Esophagus squamous epithelium (tissue), 5 donors: ENCODE data around the gene DAZAP1. TPM values are rescaled to one million over a fixed set of nuclear protein-coding genes. Genes with fewer than 3 reads are reported as not detected.

Experiments
- DNase-seq: peaks from one replicate; lab custom pipeline; 2025; lab: John Stamatoyannopoulos, UW
- H3K27ac ChIP-seq, 4 donors: fragments of 200-600 bp; sonication (generic); one replicate each; pipeline ENCODE4 v1.5.1; 2016 to 2019; ENCODE audit warnings: mild to moderate bottlenecking in 1 of 4
- H3K27me3 ChIP-seq, 4 donors: fragments of 200-600 bp; sonication (generic); 1 replicate in 3 of 4; 2 replicates in 1 of 4; pipeline versions ENCODE4 v1.5.1 to v1.6.0; 2017 to 2021; ENCODE audit warnings: antibody characterized with exemption in 1 of 4
- H3K36me3 ChIP-seq, 3 donors: fragments of 200-600 bp; sonication (generic); one replicate each; pipeline ENCODE4 v1.5.1; 2016 to 2019
- H3K4me1 ChIP-seq, 3 donors: fragments of 200-600 bp; sonication (generic); one replicate each; pipeline ENCODE4 v1.5.1; 2017 to 2019
- H3K4me3 ChIP-seq, 4 donors: fragments of 200-600 bp; sonication (generic); 1 replicate in 3 of 4; 2 replicates in 1 of 4; pipeline ENCODE4 v1.5.1; 2016 to 2019; ENCODE audit warnings: mild to moderate bottlenecking in 2 of 4, moderate library complexity in 1 of 4
- H3K9me3 ChIP-seq, 3 donors: fragments of 200-600 bp; sonication (generic); one replicate each; pipeline ENCODE4 v1.5.1; 2016 to 2019
- POLR2A ChIP-seq, 4 donors: fragments of 450-650 bp; IDR thresholded peaks; one replicate each; pipeline ENCODE4 v1.6.1; 2017; ENCODE audit warnings: antibody characterized with exemption in 4 of 4, mild to moderate bottlenecking in 4 of 4, moderate library complexity in 3 of 4
- whole genome bisulfite sequencing, 2 donors: methylation state at CpG; one replicate each; pipeline ENCODE4 v1.1.5; 2018; 5-methylcytosine and 5-hydroxymethylcytosine counted together
- intact Hi-C: fragments of 100-400 bp; cut with DNase I; formaldehyde crosslinking; loops from one replicate; pipeline ENCODE4 v1.15.0; 2022
- total RNA-seq, 4 donors: library from RNA; depleted of rRNA; stranded (reverse); fragments of >200 nt; gene quantifications; one replicate each; pipeline ENCODE4 v1.1.0, GENCODE V29; 2016
- TF ChIP-seq, protein P1 (sequence below), 6 experiments: fragments of 450-650 bp in 4 of 6; fragments of 200-600 bp in 2 of 6; sonication (generic) in 2 of 6; IDR thresholded peaks; one replicate each; pipeline ENCODE4 v1.5.1; 2016 to 2019; ENCODE audit warnings: antibody characterized with exemption in 6 of 6, mild to moderate bottlenecking in 4 of 6, moderate library complexity in 4 of 6
- donor health status: DM: yes; HTN: yes; CAD: no.

DAZAP1 gene
- total RNA-seq, 4 donors from 2014 or later, result 60.2 to 76.0 (median 69.0) TPM

DNA sequence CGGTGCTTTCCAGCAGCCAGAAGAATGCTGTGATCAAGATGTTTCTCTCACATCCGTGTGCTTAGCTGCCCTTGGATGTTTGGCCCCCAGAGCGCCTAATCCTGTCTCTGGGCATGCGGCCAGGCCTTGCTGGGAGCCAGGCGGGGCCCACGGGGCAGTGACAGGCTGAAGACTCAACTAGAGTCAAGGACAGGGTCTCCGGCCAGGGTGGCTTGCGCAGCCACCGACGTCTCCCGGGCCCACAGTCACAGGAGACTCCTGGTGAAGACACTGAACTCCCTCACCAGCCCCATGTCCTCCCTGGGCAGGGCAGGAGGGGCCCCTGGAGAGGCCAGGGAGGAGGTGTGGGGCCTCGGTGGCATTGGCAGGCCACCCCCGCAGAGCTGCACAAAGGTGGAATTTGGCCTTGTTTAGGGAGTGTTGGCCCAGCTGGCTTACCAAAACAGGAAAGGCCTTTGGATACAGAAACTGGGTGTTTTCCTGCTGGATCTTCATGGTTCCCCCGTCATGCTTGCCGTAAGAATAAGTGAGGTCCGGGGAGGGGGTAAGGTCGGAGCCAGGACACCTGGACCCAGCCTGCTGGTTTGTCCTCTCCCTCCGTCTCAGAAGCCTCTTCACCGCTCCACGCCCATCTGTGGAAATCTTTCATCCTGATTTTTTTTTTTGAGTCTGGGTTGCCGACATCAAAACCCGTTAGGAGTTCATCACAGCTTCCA is 33.7 kb upstream of the DAZAP1 start:
- peak overlapping the region; percentile 31 to 85 (median 76) for H3K27ac ChIP-seq
- TF ChIP-seq, protein P1, sequence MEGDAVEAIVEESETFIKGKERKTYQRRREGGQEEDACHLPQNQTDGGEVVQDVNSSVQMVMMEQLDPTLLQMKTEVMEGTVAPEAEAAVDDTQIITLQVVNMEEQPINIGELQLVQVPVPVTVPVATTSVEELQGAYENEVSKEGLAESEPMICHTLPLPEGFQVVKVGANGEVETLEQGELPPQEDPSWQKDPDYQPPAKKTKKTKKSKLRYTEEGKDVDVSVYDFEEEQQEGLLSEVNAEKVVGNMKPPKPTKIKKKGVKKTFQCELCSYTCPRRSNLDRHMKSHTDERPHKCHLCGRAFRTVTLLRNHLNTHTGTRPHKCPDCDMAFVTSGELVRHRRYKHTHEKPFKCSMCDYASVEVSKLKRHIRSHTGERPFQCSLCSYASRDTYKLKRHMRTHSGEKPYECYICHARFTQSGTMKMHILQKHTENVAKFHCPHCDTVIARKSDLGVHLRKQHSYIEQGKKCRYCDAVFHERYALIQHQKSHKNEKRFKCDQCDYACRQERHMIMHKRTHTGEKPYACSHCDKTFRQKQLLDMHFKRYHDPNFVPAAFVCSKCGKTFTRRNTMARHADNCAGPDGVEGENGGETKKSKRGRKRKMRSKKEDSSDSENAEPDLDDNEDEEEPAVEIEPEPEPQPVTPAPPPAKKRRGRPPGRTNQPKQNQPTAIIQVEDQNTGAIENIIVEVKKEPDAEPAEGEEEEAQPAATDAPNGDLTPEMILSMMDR (IDR thresholded peaks at IDR 0.05), result no peak
- no peak for TF ChIP-seq POLR2A (IDR thresholded peaks at IDR 0.05)
- H3K4me3 ChIP-seq, result no peak overlapping the region
- no peaks in the 10 kb centered on the region for H3K9me3 ChIP-seq
- intact Hi-C loops, result no loop called here
- WGBS, 2 donors, result 75 to 83% methylated on average over 12 to 15 of the region's 22 CpGs
- H3K4me1 ChIP-seq, result peaks cover 0 to 14% (median 9%) of the 10 kb centered on the region in 3 donors
- H3K27me3 ChIP-seq, result no peaks in the 10 kb centered on the region
- no peak for DNase-seq
- peaks cover 23 to 82% (median 32%) of the 10 kb centered on the region in 3 donors for H3K36me3 ChIP-seq

- Histone ChIP-seq H3K36me3 (peaks cover 21 to 76% (median 32%) of the 10 kb centered on the region in 3 donors), H3K9me3 (no peaks in the 10 kb centered on the region), H3K4me1 (peaks cover 0 to 14% (median 9%) of the 10 kb centered on the region in 3 donors), H3K4me3 (no peak overlapping the region), H3K27me3 (no peaks in the 10 kb centered on the region), H3K27ac (peak overlapping the region in 3 of 4 donors; percentile 72 to 85 (median 80))
- TF ChIP-seq, protein P1 (IDR thresholded peaks at IDR 0.05), result no peak
- TF ChIP-seq POLR2A (IDR thresholded peaks at IDR 0.05), result no peak
- 81 to 83% methylated on average over 8 to 12 of the region's 12 CpGs for WGBS, 2 donors
- no peak for DNase-seq
- intact Hi-C loops, result no loop called here
These were observed 33.2 kb upstream of the DAZAP1 start for GRCh38 chr19:1374250-1374577.

DNA sequence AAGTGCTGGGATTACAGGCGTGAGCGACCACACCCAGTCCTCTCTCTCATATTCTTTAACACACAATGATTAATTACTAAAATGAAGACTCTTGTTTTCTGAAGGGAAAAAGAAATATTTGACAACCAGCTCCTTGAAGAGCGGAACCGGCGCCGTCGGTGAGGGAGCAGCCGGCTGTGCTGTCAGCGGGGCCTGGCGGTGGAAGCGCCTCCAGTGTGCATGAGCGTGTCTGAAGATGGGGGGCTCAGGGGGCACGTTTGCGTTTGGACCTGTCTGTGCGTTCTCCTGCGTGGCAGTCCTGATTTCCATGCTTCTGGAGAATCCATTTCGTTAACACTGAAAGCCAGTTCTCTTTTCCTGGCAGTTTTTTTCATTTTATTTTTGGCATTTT is 31.0 kb upstream of the DAZAP1 start:
- Histone ChIP-seq H3K27me3 (no peaks in the 10 kb centered on the region), H3K36me3 (peaks cover 0 to 54% (median 10%) of the 10 kb centered on the region in 3 donors), H3K4me1 (peaks cover 0 to 16% (median 9%) of the 10 kb centered on the region in 3 donors), H3K4me3 (no peak overlapping the region), H3K27ac (no peak overlapping the region), H3K9me3 (no peaks in the 10 kb centered on the region)
- intact Hi-C loops, result no loop called here
- WGBS, 2 donors, result 83 to 91% methylated on average over 16 to 17 of the region's 17 CpGs
- no peak for TF ChIP-seq POLR2A (IDR thresholded peaks at IDR 0.05)
- TF ChIP-seq, protein P1 (IDR thresholded peaks at IDR 0.05), result no peak
- DNase-seq, result no peak

DNA sequence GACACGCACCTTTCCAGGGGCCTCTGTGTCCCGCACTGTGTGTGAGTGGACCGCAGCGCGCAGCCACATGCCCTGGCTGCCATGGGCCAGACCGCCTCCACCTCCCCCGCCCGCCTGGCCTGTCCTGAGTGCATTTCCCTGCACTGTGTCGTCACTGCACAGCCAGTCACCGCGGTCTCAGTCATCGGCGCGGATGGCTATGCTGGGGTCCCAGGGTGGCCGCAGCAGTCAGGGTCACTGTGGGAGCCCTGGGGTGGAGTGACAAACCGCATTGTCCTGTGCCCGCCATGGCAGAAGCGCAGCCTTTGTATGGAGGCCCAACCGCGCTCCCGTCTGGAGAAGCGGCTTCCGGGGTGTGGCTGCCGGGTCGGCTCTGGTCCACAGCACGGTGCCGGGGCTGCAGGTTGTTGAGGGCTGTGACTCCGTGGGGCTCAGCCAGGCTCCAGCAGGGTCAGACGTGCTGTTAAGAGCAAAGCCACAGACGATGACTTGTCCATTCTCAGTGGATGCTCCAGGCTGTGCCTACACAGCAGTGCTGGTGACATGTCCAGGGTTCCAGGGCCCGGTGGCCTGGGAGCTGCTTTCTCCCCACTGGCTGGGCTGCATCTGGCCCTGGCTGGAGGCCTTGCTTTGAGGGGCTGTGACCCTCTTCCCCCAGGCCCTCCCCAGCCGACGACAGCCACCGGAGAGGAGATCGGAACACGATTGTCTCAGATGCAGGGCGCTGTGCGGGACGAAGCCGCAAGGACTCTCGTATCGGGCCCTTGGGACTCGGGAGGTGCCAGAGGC is 30.0 kb upstream of the DAZAP1 start:
- 93 to 96% methylated on average over 3 to 10 of the region's 43 CpGs for WGBS, 2 donors
- no peak for TF ChIP-seq POLR2A (IDR thresholded peaks at IDR 0.05)
- TF ChIP-seq, protein P1 (IDR thresholded peaks at IDR 0.05), result no peak

More for the DNA sequence above, 30.0 kb upstream of the DAZAP1 start:
- DNase-seq, result no peak
- intact Hi-C loops, result no loop called here
- H3K9me3 ChIP-seq, result no peaks in the 10 kb centered on the region
- no peak overlapping the region for H3K4me3 ChIP-seq
- H3K27ac ChIP-seq, result no peak overlapping the region
- H3K4me1 ChIP-seq, result peaks cover 0 to 18% (median 9%) of the 10 kb centered on the region in 3 donors
- H3K36me3 ChIP-seq, result peaks cover 0 to 45% (median 8%) of the 10 kb centered on the region in 3 donors
- H3K27me3 ChIP-seq, result no peaks in the 10 kb centered on the region
